B cell (primary cell): Measurements from ENCODE around the gene CNBP. TPM values are rescaled to one million over a fixed set of nuclear protein-coding genes. Genes with fewer than 3 reads are reported as not detected.

Experiments used
- ATAC-seq: fragments of 200-7000 bp; cut with Tn5 transposase; one replicate; pipeline ENCODE4 v1.10.0; 2021; ENCODE audit warnings: low read depth, mild to moderate bottlenecking, moderate number of reproducible peaks, moderate library complexity
- CTCF ChIA-PET: fragments of 350-600 bp; sonication (Branson Sonifier 250); formaldehyde crosslinking; loops from one replicate; lab custom pipeline; 2021; ENCODE audit warnings: antibody characterized with exemption, inconsistent platforms; lab: Charles Lee
- POLR2A ChIA-PET: fragments of 350-600 bp; sonication (Branson Sonifier 250); formaldehyde crosslinking; loops from one replicate; lab custom pipeline; 2021; ENCODE audit warnings: antibody characterized with exemption; lab: Charles Lee
- DNase-seq: peaks from one replicate; pipeline ENCODE4 v3.0.0; 2013
- H2AFZ ChIP-seq: 2 replicates; pipeline ENCODE4 v1.6.1; 2012; ENCODE audit warnings: mild to moderate bottlenecking, low read depth, low read length; ENCODE audit not compliant: insufficient read depth, poor library complexity, severe bottlenecking
- H3K27ac ChIP-seq, 2 donors: 1 replicate in 1 of 2; 2 replicates in 1 of 2; pipeline ENCODE4 v1.5.1; 2012 to 2013; ENCODE audit warnings: low read length in 2 of 2, mild to moderate bottlenecking in 2 of 2, moderate library complexity in 1 of 2
- H3K27me3 ChIP-seq, 4 experiments: fragments of 200-600 bp in 1 of 4; sonication (generic) in 1 of 4; replicated peaks in 1 of 4; 1 replicate in 2 of 4; 2 replicates in 2 of 4; pipeline versions ENCODE4 v1.6.1 to v1.7.0; 2013 to 2016; ENCODE audit warnings: low read length in 3 of 4, mild to moderate bottlenecking in 2 of 4, mixed read lengths in 1 of 4, moderate library complexity in 1 of 4; ENCODE audit not compliant: insufficient read depth in 4 of 4, control insufficient read depth in 3 of 4; ENCODE audit errors: control extremely low read depth in 1 of 4
- H3K36me3 ChIP-seq, 2 experiments: replicated peaks in 1 of 2; 1 replicate in 1 of 2; 2 replicates in 1 of 2; pipeline versions ENCODE4 v1.6.1 to v1.7.1; 2013; ENCODE audit warnings: low read length in 1 of 2; ENCODE audit not compliant: insufficient read depth in 2 of 2, control insufficient read depth in 1 of 2; ENCODE audit errors: control extremely low read depth in 1 of 2, extremely low read depth in 1 of 2
- H3K4me1 ChIP-seq, 2 donors: fragments of 200-600 bp in 1 of 2; sonication (generic) in 1 of 2; 1 replicate in 1 of 2; 2 replicates in 1 of 2; pipeline versions ENCODE4 v1.5.1 to v1.6.1; 2013 to 2017; ENCODE audit warnings: low read length in 2 of 2; ENCODE audit not compliant: control insufficient read depth in 2 of 2, insufficient read depth in 2 of 2
- H3K4me2 ChIP-seq: replicated peaks from 2 replicates; pipeline ENCODE3; 2012; ENCODE audit warnings: mild to moderate bottlenecking, low read depth, low read length; ENCODE audit not compliant: poor library complexity, severe bottlenecking
- H3K4me3 ChIP-seq, 5 experiments: fragments of 200-600 bp in 1 of 5; sonication (generic) in 1 of 5; 1 replicate in 3 of 5; 2 replicates in 2 of 5; pipeline versions ENCODE4 v1.5.1 to v1.7.0; 2011 to 2016; ENCODE audit warnings: low read length in 4 of 5, mild to moderate bottlenecking in 4 of 5, low read depth in 2 of 5, control low read depth in 1 of 5, moderate library complexity in 1 of 5; ENCODE audit not compliant: insufficient read depth in 1 of 5; ENCODE audit errors: control extremely low read depth in 1 of 5, extremely low read depth in 1 of 5
- H3K79me2 ChIP-seq: fragments of 200-600 bp; sonication (generic); one replicate; pipeline ENCODE4 v1.6.0; 2016; ENCODE audit warnings: low read length; ENCODE audit not compliant: control insufficient read depth, insufficient read depth
- H3K9ac ChIP-seq: fragments of 200-600 bp; sonication (generic); 2 replicates; pipeline ENCODE4 v1.6.1; 2017; ENCODE audit warnings: mild to moderate bottlenecking, low read length, moderate library complexity
- H3K9me3 ChIP-seq, 3 donors: one replicate each; pipeline versions ENCODE4 v1.6.1 to v1.7.1; 2013; ENCODE audit warnings: low read length in 2 of 3; ENCODE audit not compliant: control insufficient read depth in 2 of 3, insufficient read depth in 1 of 3; ENCODE audit errors: control extremely low read depth in 1 of 3
- H4K20me1 ChIP-seq: 2 replicates; pipeline ENCODE4 v1.6.0; 2012; ENCODE audit warnings: mild to moderate bottlenecking, low read length; ENCODE audit not compliant: insufficient read depth, control insufficient read depth, poor library complexity, severe bottlenecking
- H3K27ac Mint-ChIP-seq: one replicate; pipeline ENCODE4 v1.8.0; 2021; ENCODE audit warnings: mixed read lengths
- H3K27me3 Mint-ChIP-seq: one replicate; pipeline ENCODE4 v1.8.0; 2021; ENCODE audit warnings: mixed read lengths
- H3K4me1 Mint-ChIP-seq: one replicate; pipeline ENCODE4 v1.8.0; 2021; ENCODE audit warnings: mixed read lengths
- H3K4me3 Mint-ChIP-seq: one replicate; pipeline ENCODE4 v1.8.0; 2021; ENCODE audit warnings: mixed read lengths
- H3K9me3 Mint-ChIP-seq: one replicate; pipeline ENCODE4 v1.8.0; 2022; ENCODE audit warnings: mixed read lengths; ENCODE audit not compliant: insufficient read depth
- CTCF ChIP-seq: fragments of 200-600 bp; IDR thresholded peaks from one replicate; pipeline ENCODE4 v1.8.0; 2022; ENCODE audit warnings: antibody characterized with exemption, mild to moderate bottlenecking
- EZH2 ChIP-seq: IDR thresholded peaks from 2 replicates; pipeline ENCODE4 v1.6.1; 2012; ENCODE audit warnings: borderline replicate concordance, low read depth, mild to moderate bottlenecking, moderate library complexity, low read length; ENCODE audit not compliant: insufficient read depth, poor library complexity, severe bottlenecking
- WGBS: methylation state at CpG from one replicate; pipeline ENCODE4 v1.1.5; 2013; ENCODE audit warnings: missing lambda C conversion rate; ENCODE audit not compliant: insufficient coverage; 5-methylcytosine and 5-hydroxymethylcytosine counted together
- intact Hi-C: fragments of 100-400 bp; cut with micrococcal nuclease; formaldehyde crosslinking; loops from one replicate; pipeline ENCODE4 v1.10.0; 2022
- polyA plus RNA-seq: library from polyadenylated mRNA; depleted of rRNA; stranded (reverse); fragments of >200 nt; gene quantifications from 2 replicates; pipeline ENCODE4 v1.2.3, GENCODE V29; 2012
- total RNA-seq, 2 donors: library from RNA; stranded (reverse); fragments of 120-200 nt in 1 of 2; gene quantifications; 1 replicate in 1 of 2; 2 replicates in 1 of 2; pipeline versions ENCODE4 v1.2.3 to v1.2.4, GENCODE V29; 2013 to 2022

CNBP gene
- total and polyA plus RNA-seq, 2 donors (not counting 1 experiment from before 2014, with no cell fraction given): 167 to 304 TPM

- Mint-ChIP-seq H3K27ac (no peak overlapping the region), H3K4me1 (peaks cover 18% of the 10 kb centered on the region), H3K27me3 (no peaks in the 10 kb centered on the region), H3K9me3 (no peaks in the 10 kb centered on the region), H3K4me3 (no peak overlapping the region)
- H3K36me3 ChIP-seq: peaks cover 9 to 34% of the 10 kb centered on the region in 2 experiments
- intact Hi-C loops: no loop called here
- H3K9me3 ChIP-seq: no peaks in the 10 kb centered on the region
- H2AFZ ChIP-seq: no peak overlapping the region
- no peak overlapping the region for H3K27ac ChIP-seq
- no peaks in the 10 kb centered on the region for H3K27me3 ChIP-seq
- DNase-seq: no peak
- ChIA-PET CTCF (no interaction called here), POLR2A (no interaction called here)
- peaks cover 19% of the 10 kb centered on the region in 2 donors for H3K4me1 ChIP-seq
- H3K79me2 ChIP-seq: no peaks in the 10 kb centered on the region
- H3K4me2 ChIP-seq: no peak overlapping the region
- peaks cover 23% of the 10 kb centered on the region for H4K20me1 ChIP-seq
- WGBS: 82% methylated on average over 8 of the region's 9 CpGs
- no peak for ATAC-seq
- TF ChIP-seq EZH2 (no peak), CTCF (no peak)
- no peak overlapping the region for H3K4me3 ChIP-seq
- no peak overlapping the region for H3K9ac ChIP-seq
Measured at GRCh38 chr3:129126726-129127280, 56.9 kb downstream of the CNBP start.

- intact Hi-C loops: loop anchor here (5.0 kb wide), 2 partner anchors 124 to 454 kb away; partner anchors contain the start of gene COPG1
- POLR2A ChIA-PET: interaction anchor here (1.1 kb wide), 1 partner anchor 126 kb away, joined by 5 read pairs; the partner anchor contains the start of gene COPG1
- ATAC-seq (no peak), DNase-seq (peak; percentile 68)
- 39% methylated on average over 3 of the region's 5 CpGs for WGBS
- CTCF ChIA-PET: interaction anchor here (0.7 to 4.3 kb wide), 6 partner anchors 31 to 153 kb away, joined by 3 to 26 read pairs (median 3); no protein-coding TSS in a partner anchor
- no peak overlapping the region for H3K9ac ChIP-seq
- Mint-ChIP-seq H3K4me1 (peaks cover 40% of the 10 kb centered on the region), H3K27ac (peak overlapping the region; percentile 77), H3K4me3 (peak overlapping the region; percentile 87), H3K9me3 (no peaks in the 10 kb centered on the region), H3K27me3 (no peaks in the 10 kb centered on the region)
- no peak overlapping the region for H2AFZ ChIP-seq
- peaks cover 0 to 3% of the 10 kb centered on the region in 2 experiments for H3K36me3 ChIP-seq
- H3K4me1 ChIP-seq: peaks cover 37 to 39% of the 10 kb centered on the region in 2 donors
- peaks cover 21% of the 10 kb centered on the region for H4K20me1 ChIP-seq
- peak overlapping the region; percentile 98 for H3K4me2 ChIP-seq
- peaks cover 12% of the 10 kb centered on the region for H3K79me2 ChIP-seq
- H3K27me3 ChIP-seq: no peaks in the 10 kb centered on the region
- H3K27ac ChIP-seq: no peak overlapping the region
- TF ChIP-seq EZH2 (no peak), CTCF (no peak)
- H3K9me3 ChIP-seq: no peaks in the 10 kb centered on the region
- no peak overlapping the region for H3K4me3 ChIP-seq
Measured at GRCh38 chr3:129123314-129124060, 60.2 kb downstream of the CNBP start.
